ENCODE data around the gene JAZF1.

Gene JAZF1

DNA sequence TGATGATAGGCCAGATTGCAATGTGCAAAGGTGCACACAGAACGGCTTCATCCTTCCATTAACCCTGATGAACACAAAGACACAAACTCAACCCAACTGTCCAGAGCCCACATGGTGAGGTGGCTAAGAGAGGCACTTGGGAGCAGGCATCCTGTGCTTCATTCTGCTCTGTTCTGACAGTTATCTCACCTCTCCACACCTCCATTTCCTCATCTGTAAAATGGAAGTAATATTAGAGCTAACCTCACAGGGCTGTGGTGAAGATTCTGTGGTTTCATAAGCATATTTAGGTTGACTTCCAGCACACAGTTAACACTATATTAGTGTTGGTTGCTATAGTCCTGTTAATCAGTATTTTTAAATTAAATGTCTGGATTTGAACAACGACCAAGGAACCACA is 314.3 kb downstream of the JAZF1 start:
- Histone ChIP-seq H3K9ac (ENCODE audit: low read depth, low read length, poor library complexity) (no peak overlapping the region), H3K4me3 (ENCODE audit: low read length in 2 of 2) (no peak overlapping the region), H3K9me3 (replicated peaks in 1 of 2; ENCODE audit: control insufficient read depth in 2 of 2, insufficient read depth in 1 of 2, low read depth in 1 of 2, low read length in 2 of 2) (no peaks in the 10 kb centered on the region), H2BK15ac (ENCODE audit: low read length) (no peak overlapping the region), H3K36me3 (replicated peaks in 1 of 2; ENCODE audit: control insufficient read depth in 2 of 2, insufficient read depth in 2 of 2, low read length in 2 of 2) (no peaks in the 10 kb centered on the region), H3K27ac (replicated peaks; ENCODE audit: low read length) (no peak overlapping the region), H2BK120ac (ENCODE audit: low read depth, low read length) (no peak overlapping the region), H3K79me1 (ENCODE audit: low read depth, low read length) (no peaks in the 10 kb centered on the region), H3K14ac (ENCODE audit: low read length) (no peak overlapping the region), H2BK5ac (ENCODE audit: low read length) (no peak overlapping the region), H2AK5ac (ENCODE audit: low read depth, low read length) (no peak overlapping the region), H3K4ac (ENCODE audit: low read length) (no peak overlapping the region), H3K27me3 (ENCODE audit: control insufficient read depth in 3 of 3, insufficient read depth in 3 of 3, low read depth in 1 of 3, low read length in 3 of 3) (no peaks in the 10 kb centered on the region), H3K23ac (ENCODE audit: low read depth, low read length, poor library complexity) (no peak overlapping the region), H3K4me1 (ENCODE audit: control insufficient read depth in 2 of 2, insufficient read depth in 1 of 2, low read depth in 1 of 2, low read length in 2 of 2) (peaks cover 2 to 3% of the 10 kb centered on the region in 2 donors), H4K91ac (ENCODE audit: low read depth, low read length, poor library complexity) (no peak overlapping the region), H3K18ac (ENCODE audit: low read length) (no peak overlapping the region), H2BK12ac (ENCODE audit: low read length) (no peak overlapping the region), H2AFZ (ENCODE audit: low read length) (no peak overlapping the region), H4K8ac (ENCODE audit: low read depth, low read length) (no peak overlapping the region), H3K4me2 (ENCODE audit: insufficient read depth, low read length, poor library complexity, severe bottlenecking) (no peak overlapping the region)
- no peak for DNase-seq (ENCODE audit: low spot score)
- WGBS, 2 donors (ENCODE audit: extremely low coverage in 2 of 2, insufficient read length in 2 of 2, insufficient replicate concordance in 1 of 2), result no CpG with 5 or more reads among the region's 2 CpGs

DNA sequence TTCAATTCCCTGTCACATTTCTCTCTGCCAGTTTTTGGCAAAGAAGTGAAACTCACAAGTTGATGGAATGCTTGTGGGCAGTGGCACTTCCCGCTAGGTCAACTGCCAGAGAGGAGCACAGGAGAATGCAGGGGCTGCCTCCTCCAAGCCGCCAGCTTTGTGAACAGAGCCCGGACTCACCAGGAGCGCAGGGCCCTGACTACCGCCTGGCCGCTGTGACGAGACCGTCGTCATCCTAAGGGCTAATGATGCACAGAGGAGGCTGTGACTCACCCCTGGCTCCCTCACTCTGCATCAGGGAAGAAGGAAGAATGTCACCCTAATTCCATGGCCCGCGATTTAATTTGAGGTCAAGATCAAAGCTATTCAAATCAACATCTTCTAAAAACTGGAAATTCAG is 316.7 kb downstream of the JAZF1 start:
- Histone ChIP-seq H3K79me1 (ENCODE audit: low read depth, low read length) (no peaks in the 10 kb centered on the region), H2BK5ac (ENCODE audit: low read length) (no peak overlapping the region), H3K23ac (ENCODE audit: low read depth, low read length, poor library complexity) (no peak overlapping the region), H3K4me1 (ENCODE audit: control insufficient read depth in 2 of 2, insufficient read depth in 1 of 2, low read depth in 1 of 2, low read length in 2 of 2) (peaks cover 2 to 3% of the 10 kb centered on the region in 2 donors), H3K27me3 (ENCODE audit: control insufficient read depth in 3 of 3, insufficient read depth in 3 of 3, low read depth in 1 of 3, low read length in 3 of 3) (no peaks in the 10 kb centered on the region), H3K18ac (ENCODE audit: low read length) (no peak overlapping the region), H2BK15ac (ENCODE audit: low read length) (no peak overlapping the region), H3K9ac (ENCODE audit: low read depth, low read length, poor library complexity) (no peak overlapping the region), H2AK5ac (ENCODE audit: low read depth, low read length) (no peak overlapping the region), H3K14ac (ENCODE audit: low read length) (no peak overlapping the region), H4K91ac (ENCODE audit: low read depth, low read length, poor library complexity) (no peak overlapping the region), H2BK120ac (ENCODE audit: low read depth, low read length) (no peak overlapping the region), H2BK12ac (ENCODE audit: low read length) (no peak overlapping the region), H3K36me3 (replicated peaks in 1 of 2; ENCODE audit: control insufficient read depth in 2 of 2, insufficient read depth in 2 of 2, low read length in 2 of 2) (no peaks in the 10 kb centered on the region), H3K4ac (ENCODE audit: low read length) (no peak overlapping the region), H3K27ac (replicated peaks; ENCODE audit: low read length) (no peak overlapping the region), H3K4me3 (ENCODE audit: low read length in 2 of 2) (no peak overlapping the region), H2AFZ (ENCODE audit: low read length) (no peak overlapping the region), H3K4me2 (ENCODE audit: insufficient read depth, low read length, poor library complexity, severe bottlenecking) (no peak overlapping the region), H4K8ac (ENCODE audit: low read depth, low read length) (no peak overlapping the region), H3K9me3 (replicated peaks in 1 of 2; ENCODE audit: control insufficient read depth in 2 of 2, insufficient read depth in 1 of 2, low read depth in 1 of 2, low read length in 2 of 2) (no peaks in the 10 kb centered on the region)
- WGBS, 2 donors (ENCODE audit: extremely low coverage in 2 of 2, insufficient read length in 2 of 2, insufficient replicate concordance in 1 of 2), result no CpG with 5 or more reads among the region's 11 CpGs
- no peak for DNase-seq (ENCODE audit: low spot score)

DNA sequence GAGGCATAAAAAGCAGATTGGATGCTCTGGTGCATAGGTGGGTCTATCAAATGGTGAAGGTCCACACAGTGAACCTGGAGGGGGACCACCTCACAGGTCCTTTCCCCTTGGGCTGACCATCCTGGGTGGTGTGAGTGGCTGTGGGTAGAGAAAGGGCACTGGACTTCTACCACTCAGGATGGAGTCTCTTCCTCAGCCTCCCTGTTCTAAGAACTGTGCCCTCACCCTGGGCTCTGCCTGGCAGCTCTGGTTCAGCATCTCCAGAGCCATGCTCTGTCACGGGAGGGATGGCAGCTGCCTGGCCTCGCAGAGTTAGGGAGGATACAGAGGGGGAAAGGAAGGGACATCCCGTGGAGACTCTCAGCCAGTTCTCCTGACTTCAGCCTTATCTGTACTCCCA is 318.8 kb downstream of the JAZF1 start:
- no peaks in the 10 kb centered on the region for H3K36me3 ChIP-seq (replicated peaks in 1 of 2; ENCODE audit: control insufficient read depth in 2 of 2, insufficient read depth in 2 of 2, low read length in 2 of 2)
- H3K4me2 ChIP-seq (ENCODE audit: insufficient read depth, low read length, poor library complexity, severe bottlenecking), result no peak overlapping the region
- no peak overlapping the region for H2AK5ac ChIP-seq (ENCODE audit: low read depth, low read length)

DNA sequence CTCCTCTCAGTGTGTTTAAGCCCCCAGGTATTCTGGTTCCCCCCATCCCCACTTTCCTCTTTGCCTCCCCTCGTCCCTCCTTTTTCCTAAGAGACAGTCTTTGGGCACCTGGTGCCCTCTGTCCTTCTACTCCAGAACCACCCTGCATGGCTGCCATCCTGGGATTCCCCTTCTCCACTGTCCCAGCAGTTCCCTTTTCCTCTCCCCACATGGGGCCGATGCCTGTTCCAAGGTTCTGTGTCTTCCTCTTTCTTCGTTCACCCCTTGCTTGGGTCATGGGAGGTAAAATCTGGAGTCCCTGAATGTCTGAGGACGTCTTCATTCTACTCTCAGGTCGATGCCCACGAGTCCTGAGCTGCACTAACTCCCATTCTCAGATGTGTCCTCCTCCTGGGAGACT is 319.8 kb downstream of the JAZF1 start:
- H3K23ac ChIP-seq (ENCODE audit: low read depth, low read length, poor library complexity), result no peak overlapping the region
- H3K4me2 ChIP-seq (ENCODE audit: insufficient read depth, low read length, poor library complexity, severe bottlenecking), result no peak overlapping the region
- no peaks in the 10 kb centered on the region for H3K36me3 ChIP-seq (replicated peaks in 1 of 2; ENCODE audit: control insufficient read depth in 2 of 2, insufficient read depth in 2 of 2, low read length in 2 of 2)
- no peak for DNase-seq (ENCODE audit: low spot score)
- no peak overlapping the region for H2BK12ac ChIP-seq (ENCODE audit: low read length)
- no peak overlapping the region for H3K18ac ChIP-seq (ENCODE audit: low read length)
- H4K8ac ChIP-seq (ENCODE audit: low read depth, low read length), result no peak overlapping the region
- H2BK120ac ChIP-seq (ENCODE audit: low read depth, low read length), result no peak overlapping the region
- H3K14ac ChIP-seq (ENCODE audit: low read length), result no peak overlapping the region
- no peak overlapping the region for H3K27ac ChIP-seq (replicated peaks; ENCODE audit: low read length)
- no peak overlapping the region for H3K4ac ChIP-seq (ENCODE audit: low read length)
- no peaks in the 10 kb centered on the region for H3K79me1 ChIP-seq (ENCODE audit: low read depth, low read length)
- H3K9me3 ChIP-seq (replicated peaks in 1 of 2; ENCODE audit: control insufficient read depth in 2 of 2, insufficient read depth in 1 of 2, low read depth in 1 of 2, low read length in 2 of 2), result no peaks in the 10 kb centered on the region
- no CpG with 5 or more reads among the region's 6 CpGs for whole genome bisulfite sequencing, 2 donors (ENCODE audit: extremely low coverage in 2 of 2, insufficient read length in 2 of 2, insufficient replicate concordance in 1 of 2)
- H2AFZ ChIP-seq (ENCODE audit: low read length), result no peak overlapping the region
- no peak overlapping the region for H2BK15ac ChIP-seq (ENCODE audit: low read length)
- H2BK5ac ChIP-seq (ENCODE audit: low read length), result no peak overlapping the region
- H3K4me3 ChIP-seq (ENCODE audit: low read length in 2 of 2), result no peak overlapping the region
- no peak overlapping the region for H4K91ac ChIP-seq (ENCODE audit: low read depth, low read length, poor library complexity)
- H3K9ac ChIP-seq (ENCODE audit: low read depth, low read length, poor library complexity), result no peak overlapping the region
- H3K4me1 ChIP-seq (ENCODE audit: control insufficient read depth in 2 of 2, insufficient read depth in 1 of 2, low read depth in 1 of 2, low read length in 2 of 2), result peaks cover 0 to 3% of the 10 kb centered on the region in 2 donors
- peak overlapping the region; percentile 2 for H2AK5ac ChIP-seq (ENCODE audit: low read depth, low read length)
- H3K27me3 ChIP-seq (ENCODE audit: control insufficient read depth in 3 of 3, insufficient read depth in 3 of 3, low read depth in 1 of 3, low read length in 3 of 3), result no peaks in the 10 kb centered on the region

More for the DNA sequence above, 318.8 kb downstream of the JAZF1 start:
- Histone ChIP-seq H3K27ac (replicated peaks; ENCODE audit: low read length) (no peak overlapping the region), H2BK15ac (ENCODE audit: low read length) (no peak overlapping the region), H3K4me3 (ENCODE audit: low read length in 2 of 2) (peak overlapping the region in 1 of 2 donors; percentile 0), H4K8ac (ENCODE audit: low read depth, low read length) (peak overlapping the region; percentile 76), H3K9me3 (replicated peaks in 1 of 2; ENCODE audit: control insufficient read depth in 2 of 2, insufficient read depth in 1 of 2, low read depth in 1 of 2, low read length in 2 of 2) (no peaks in the 10 kb centered on the region), H3K9ac (ENCODE audit: low read depth, low read length, poor library complexity) (no peak overlapping the region), H3K14ac (ENCODE audit: low read length) (no peak overlapping the region), H3K4me1 (ENCODE audit: control insufficient read depth in 2 of 2, insufficient read depth in 1 of 2, low read depth in 1 of 2, low read length in 2 of 2) (peaks cover under 1 to 3% of the 10 kb centered on the region in 2 donors), H3K4ac (ENCODE audit: low read length) (no peak overlapping the region), H2BK12ac (ENCODE audit: low read length) (no peak overlapping the region), H2BK5ac (ENCODE audit: low read length) (no peak overlapping the region), H4K91ac (ENCODE audit: low read depth, low read length, poor library complexity) (no peak overlapping the region), H2BK120ac (ENCODE audit: low read depth, low read length) (peak overlapping the region; percentile 56), H3K18ac (ENCODE audit: low read length) (no peak overlapping the region), H3K79me1 (ENCODE audit: low read depth, low read length) (no peaks in the 10 kb centered on the region), H2AFZ (ENCODE audit: low read length) (no peak overlapping the region), H3K27me3 (ENCODE audit: control insufficient read depth in 3 of 3, insufficient read depth in 3 of 3, low read depth in 1 of 3, low read length in 3 of 3) (no peaks in the 10 kb centered on the region), H3K23ac (ENCODE audit: low read depth, low read length, poor library complexity) (no peak overlapping the region)
- no CpG with 5 or more reads among the region's 3 CpGs for WGBS, 2 donors (ENCODE audit: extremely low coverage in 2 of 2, insufficient read length in 2 of 2, insufficient replicate concordance in 1 of 2)
- no peak for DNase-seq (ENCODE audit: low spot score)
